Vagina (tissue), 2 donors: ENCODE results near the gene HTR1A.

ENCODE experiments used
- CTCF ChIP-seq, 3 experiments: fragments of 450-650 bp in 2 of 3; fragments of 200-600 bp in 1 of 3; sonication (generic) in 1 of 3; IDR thresholded peaks; one replicate each; pipeline ENCODE4 v1.5.1; 2017 to 2019; ENCODE audit warnings: antibody characterized with exemption in 3 of 3, mild to moderate bottlenecking in 2 of 3, moderate library complexity in 2 of 3
- POLR2A ChIP-seq, 2 donors: fragments of 450-650 bp; IDR thresholded peaks; one replicate each; pipeline ENCODE4 v1.6.1; 2017; ENCODE audit warnings: antibody characterized with exemption in 2 of 2, mild to moderate bottlenecking in 2 of 2, moderate library complexity in 2 of 2
- POLR2AphosphoS5 ChIP-seq, 2 donors: sonication (generic); formaldehyde crosslinking; IDR thresholded peaks; one replicate each; pipeline ENCODE4 v1.9.0; 2017; ENCODE audit warnings: antibody characterized with exemption in 2 of 2, mild to moderate bottlenecking in 2 of 2, low read depth in 1 of 2; ENCODE audit not compliant: insufficient read depth in 1 of 2

- no peak for TF ChIP-seq CTCF (IDR thresholded peaks at IDR 0.05)
- TF ChIP-seq POLR2A (IDR thresholded peaks at IDR 0.05): no peak
- TF ChIP-seq POLR2AphosphoS5 (IDR thresholded peaks at IDR 0.05; ENCODE audit: insufficient read depth in 1 of 2, low read depth in 1 of 2): no peak
These were observed 2.9 kb downstream of the HTR1A start for GRCh38 chr5:63959177-63959982.
